Eye (tissue), 1 donor: ENCODE data around the gene MAPK8IP1.
A peak's percentile ranks its signal among the peaks of the same experiment; 100 is the strongest.
"Not testable (repeated sequence)": the region's sequence is repeated elsewhere in the genome, so short reads cannot be mapped to it uniquely, and the experiment has no call there.

Experiments
- DNase-seq: peaks from one replicate; pipeline ENCODE4 v3.0.0-alpha.2; 2015

MAPK8IP1 gene

DNA sequence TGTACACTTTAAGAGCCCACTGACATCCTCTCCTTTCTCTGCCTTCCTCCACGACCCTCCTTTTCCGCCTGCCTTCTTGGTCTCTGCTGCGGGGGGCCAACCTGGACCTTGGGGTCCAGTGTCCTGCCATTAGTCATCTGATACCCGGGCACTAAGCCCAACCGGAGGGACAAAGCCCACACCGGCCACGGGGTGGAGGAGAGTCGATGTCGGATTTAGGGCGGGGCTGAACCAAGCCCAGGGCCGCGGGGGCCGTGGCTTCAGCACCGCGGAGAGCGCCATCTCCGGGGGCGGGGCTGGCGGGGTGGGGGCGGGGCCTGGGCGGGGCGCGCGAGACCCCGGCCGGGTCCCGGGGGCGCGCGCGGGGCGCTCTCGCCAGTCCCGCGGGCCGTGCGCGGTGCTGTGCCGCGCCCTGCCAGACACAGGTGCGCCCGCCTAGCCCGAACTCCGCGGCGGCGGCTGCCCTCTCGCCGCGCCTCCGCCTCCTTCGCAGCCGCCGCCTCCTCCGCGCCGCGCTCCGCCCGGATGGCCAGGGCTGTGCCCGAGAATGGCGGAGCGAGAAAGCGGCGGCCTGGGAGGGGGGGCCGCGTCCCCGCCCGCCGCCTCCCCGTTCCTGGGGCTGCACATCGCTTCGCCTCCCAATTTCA, at the start of gene MAPK8IP1:
MAPK8IP1 (plus strand) TSS at position 378 of the 647 bp plus-strand sequence; CDS start at position 548, 170 bp downstream.
- peak; percentile 77 for DNase-seq

DNA sequence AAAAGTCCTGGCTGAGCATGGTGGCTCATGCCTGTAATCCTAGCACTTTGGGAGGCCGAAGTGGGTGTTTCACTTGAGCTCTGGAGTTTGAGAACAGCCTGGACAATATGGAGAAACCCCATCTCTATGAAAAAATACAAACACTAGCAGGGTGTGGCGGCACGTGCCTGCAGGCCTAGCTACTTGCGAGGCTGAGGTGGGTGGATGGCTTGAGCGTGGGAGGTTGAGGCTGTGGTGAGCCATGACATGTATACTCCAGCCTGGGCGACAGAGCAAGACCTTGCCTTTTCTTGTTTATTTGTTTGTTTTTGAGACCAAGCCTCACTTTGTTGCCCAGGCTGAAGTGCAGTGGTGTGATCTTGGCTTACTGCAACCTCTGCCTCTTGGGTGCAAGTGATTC, 46.2 kb upstream of the MAPK8IP1 start:
- no peak for DNase-seq

DNA sequence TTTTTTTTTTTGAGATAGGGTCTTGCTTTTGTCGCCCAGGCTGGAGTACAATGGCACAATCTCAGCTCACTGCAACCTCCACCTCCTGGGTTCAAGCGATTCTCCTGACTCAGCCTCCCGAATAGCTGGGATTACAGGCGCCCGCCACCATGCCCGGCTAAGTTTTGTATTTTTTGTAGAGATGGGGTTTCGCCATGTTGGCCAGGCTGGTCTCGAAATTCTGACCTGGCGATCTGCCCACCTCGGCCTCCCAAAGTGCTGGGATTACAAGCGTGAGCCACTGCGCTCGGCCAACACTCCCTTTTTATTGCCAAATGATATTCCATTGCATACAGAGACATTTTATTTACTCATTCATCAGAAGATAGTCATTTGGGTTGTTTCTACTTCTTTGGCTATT, 45.2 kb upstream of the MAPK8IP1 start:
- DNase-seq = not testable (repeated sequence)

DNA sequence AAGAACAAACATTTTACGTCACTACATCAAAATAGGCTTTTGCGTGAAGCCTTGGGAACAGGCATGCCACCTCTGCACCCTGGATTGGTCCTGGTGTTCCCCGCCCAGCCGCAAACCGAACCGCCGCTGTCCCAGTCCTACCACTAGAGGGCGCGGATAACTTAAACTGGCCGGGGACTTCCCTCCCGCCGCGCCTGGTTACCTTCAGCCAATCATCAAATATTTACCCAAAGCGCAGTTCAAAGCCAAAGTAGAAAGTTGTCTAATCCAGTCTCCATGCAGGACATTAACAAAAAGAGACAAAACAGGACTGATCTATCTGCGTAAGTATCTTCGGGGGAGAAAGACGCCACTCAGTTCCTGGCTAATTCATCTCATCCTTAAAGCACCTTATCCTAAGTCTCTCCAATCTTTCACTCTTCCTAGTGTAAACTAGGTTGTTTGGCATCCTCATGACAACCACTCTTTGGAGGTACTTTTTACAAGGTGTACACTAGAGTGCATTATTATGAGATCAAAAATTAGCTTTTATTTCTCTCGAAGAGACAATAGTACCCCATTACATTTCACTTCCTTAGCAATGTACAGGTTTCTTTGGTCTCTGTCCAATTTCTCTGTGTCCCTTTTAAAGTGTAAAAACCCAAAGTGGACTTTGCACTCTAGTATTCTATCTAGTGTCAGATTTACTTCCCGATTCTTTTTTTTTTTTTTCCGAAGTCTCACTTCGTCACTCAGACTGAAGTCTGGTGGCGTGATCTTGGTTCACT, 42.1 kb upstream of the MAPK8IP1 start:
- peak; percentile 95 for DNase-seq

GRCh38 chr11:45844822-45845578, 40.5 kb upstream of the MAPK8IP1 start:
- no peak for DNase-seq

DNA sequence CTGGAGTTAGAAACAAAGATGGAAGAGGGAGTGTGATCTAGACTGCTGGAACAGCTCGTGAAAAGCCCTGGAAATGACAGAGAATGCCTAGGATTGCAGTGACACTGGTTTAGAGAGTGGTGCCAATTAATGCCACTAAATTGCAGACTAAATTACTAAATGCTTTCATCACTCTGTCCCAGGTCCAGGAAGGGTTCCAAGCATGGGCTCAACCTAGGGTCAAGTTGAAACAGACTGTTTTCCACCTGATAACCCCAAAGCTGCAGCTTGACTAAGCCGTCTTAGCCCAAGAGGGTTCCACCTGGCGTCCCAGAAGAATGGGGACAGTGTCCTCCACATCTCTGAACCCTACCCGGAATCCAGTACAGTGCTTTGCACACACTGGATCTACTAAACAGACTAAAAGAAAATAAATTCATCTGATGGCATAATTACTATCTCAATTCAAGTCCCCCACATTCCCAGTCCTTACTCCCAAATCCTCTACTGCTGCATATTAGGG, 39.2 kb upstream of the MAPK8IP1 start:
- DNase-seq = no peak

- peak; percentile 100 for DNase-seq
Measured at GRCh38 chr11:45846974-45847910, 38.2 kb upstream of the MAPK8IP1 start, which contains the start of gene CRY2. Gene CRY2, plus strand, starts transcription at chr11:45847475. Its CDS starts 16 bp downstream, at chr11:45847491.

- peak; percentile 88 for DNase-seq
Measured at GRCh38 chr11:45847911-45848316, 37.5 kb upstream of the MAPK8IP1 start.

DNA sequence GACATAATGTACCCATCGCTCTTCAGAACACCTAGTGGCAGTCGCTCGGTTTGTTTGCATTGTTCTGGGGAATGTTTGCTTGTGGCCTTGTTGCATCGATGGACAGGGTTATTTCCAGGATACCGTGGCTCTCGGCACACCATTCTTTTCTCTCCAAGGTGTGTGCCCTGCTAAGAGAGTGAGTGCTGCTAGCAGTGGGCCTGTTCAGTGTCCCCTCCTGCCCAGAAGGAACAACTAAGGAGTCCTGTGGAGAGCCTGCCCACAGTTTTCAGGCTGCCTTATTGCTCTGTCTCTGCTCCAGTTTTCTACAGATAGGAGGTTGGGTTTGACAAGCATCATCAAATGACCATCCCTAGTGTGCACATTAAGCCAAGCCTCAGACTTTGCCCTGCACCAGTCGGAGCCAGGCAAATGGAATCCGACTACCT, 36.8 kb upstream of the MAPK8IP1 start:
- DNase-seq = peak; percentile 26

DNA sequence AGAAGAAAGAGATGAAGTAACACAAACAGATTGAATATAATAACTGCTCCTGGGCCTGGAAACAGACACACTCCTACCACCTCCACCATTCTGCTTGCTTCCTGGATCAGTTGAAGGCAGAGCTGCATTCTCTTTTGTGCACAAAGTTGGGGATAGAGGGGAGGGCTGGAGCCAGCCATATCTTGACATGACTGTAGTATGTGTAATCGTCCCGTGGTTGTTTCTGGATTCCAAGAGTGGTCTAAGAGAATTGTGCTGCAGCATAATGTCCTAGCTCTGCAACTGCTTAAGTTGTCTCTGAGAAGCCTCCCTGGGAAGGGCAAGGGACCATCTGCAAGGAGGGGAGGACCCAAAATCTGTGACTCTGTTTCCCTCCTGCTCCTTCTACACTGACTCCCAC, 35.0 kb upstream of the MAPK8IP1 start:
- DNase-seq = no peak

GRCh38 chr11:45851228-45851627, 34.2 kb upstream of the MAPK8IP1 start:
- DNase-seq = no peak

- DNase-seq = no peak
Measured at GRCh38 chr11:45852018-45852711, 33.3 kb upstream of the MAPK8IP1 start.

GRCh38 chr11:45852712-45853101, 32.7 kb upstream of the MAPK8IP1 start:
- DNase-seq = no peak

- DNase-seq = no peak
Measured at GRCh38 chr11:45853332-45854219, 31.9 kb upstream of the MAPK8IP1 start.

DNA sequence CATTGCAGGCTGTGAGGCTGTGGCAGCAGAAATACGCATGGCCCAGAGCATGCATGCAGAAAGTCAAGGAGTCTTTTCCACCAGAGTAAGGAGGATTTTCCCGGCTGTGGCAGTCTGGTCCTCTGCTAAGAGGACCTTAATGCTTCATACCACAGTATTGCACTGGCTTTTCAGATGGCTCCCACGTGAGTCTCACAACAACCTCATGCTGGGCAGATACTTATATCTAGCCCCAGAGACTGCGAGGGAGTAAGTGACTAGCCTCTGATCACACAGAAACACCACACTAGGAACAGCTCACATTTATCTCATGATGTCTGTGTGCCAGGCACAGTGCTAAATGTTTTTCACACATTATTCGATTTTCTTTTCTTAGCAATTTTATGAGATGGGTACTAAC, 30.1 kb upstream of the MAPK8IP1 start:
- no peak for DNase-seq

DNA sequence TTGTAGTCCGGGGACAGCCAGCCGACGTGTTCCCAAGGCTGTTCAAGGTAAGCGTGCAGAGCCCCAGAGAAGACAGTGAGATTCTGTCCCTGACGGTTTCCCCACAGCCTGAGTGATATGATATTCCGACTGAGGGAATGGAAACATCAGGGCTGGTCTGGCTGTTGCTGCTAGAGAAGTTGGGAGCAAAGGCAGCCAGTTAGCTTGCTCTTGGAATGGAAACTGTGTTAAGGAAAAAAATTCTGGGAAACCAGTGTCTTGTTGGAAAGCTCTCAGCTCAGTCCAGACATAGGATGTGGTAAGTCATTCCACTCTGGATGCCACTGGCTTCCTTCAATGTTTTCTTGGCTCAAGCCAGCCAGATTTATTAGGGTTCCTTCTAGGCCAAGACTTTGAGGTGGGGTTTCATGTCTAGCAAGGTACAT, 29.4 kb upstream of the MAPK8IP1 start:
- peak; percentile 28 for DNase-seq

DNA sequence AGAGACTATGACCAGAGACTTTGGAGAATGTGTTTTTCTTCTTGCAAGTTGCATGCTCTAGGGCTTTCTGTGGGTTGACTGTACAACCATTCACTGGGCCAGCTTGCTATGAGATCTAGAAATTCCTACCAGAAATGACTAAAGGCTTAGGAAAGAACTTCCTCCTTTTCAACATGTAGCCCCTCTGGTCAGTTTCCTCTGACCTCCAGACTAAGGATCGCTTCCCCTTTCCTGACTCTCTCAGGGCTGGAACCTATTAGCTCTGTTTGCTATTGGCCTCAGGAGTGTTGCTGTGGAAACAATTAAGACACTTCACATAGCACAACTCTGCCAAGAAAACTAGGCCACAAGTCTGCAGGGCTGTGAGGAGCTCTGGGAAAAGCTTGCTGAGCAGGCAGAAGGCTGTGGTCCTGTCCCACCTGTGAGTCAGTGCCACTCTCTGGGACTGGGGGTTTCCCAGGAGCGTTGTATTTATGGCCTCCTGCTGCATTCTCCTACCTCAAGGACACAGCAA, 27.4 kb upstream of the MAPK8IP1 start:
- peak; percentile 88 for DNase-seq

- DNase-seq = no peak
Measured at GRCh38 chr11:45858751-45859398, 26.6 kb upstream of the MAPK8IP1 start.

DNA sequence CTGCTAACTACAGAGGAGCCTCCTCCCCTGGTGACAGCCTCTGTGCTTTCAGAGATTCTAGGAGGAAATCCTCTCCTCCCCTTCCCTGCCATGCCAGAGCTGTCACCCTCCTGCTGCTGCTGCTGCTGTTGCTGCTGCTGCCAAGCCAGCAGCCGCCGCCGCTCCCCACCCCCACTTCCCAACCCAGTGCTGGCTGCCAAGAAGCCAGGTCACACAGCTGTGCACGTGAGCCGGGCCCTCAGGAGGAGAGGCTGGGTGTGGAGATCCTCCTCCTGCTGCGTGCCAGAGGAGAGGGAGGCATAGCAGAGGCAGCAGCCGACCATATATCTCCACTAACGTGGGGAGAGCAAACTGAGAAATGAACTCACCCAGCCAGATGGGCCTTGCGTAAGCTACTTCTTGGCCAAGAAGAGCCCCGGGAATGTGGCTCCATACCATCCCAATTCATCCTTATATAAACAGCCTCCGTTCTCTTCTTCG, 25.8 kb upstream of the MAPK8IP1 start:
- DNase-seq = peak; percentile 91
